Activated CD8-positive, alpha-beta memory T cell treated with anti-CD3 and anti-CD28 coated beads, Interleukin-2, amount 50 U/mL, for 24 hours (primary cell): Measurements from ENCODE around the gene NT5C3A.

ENCODE experiments used
- DNase-seq: peaks from one replicate; pipeline ENCODE4 v3.0.0-alpha.2; 2020; ENCODE audit errors: extremely low read depth

The NT5C3A gene

DNA sequence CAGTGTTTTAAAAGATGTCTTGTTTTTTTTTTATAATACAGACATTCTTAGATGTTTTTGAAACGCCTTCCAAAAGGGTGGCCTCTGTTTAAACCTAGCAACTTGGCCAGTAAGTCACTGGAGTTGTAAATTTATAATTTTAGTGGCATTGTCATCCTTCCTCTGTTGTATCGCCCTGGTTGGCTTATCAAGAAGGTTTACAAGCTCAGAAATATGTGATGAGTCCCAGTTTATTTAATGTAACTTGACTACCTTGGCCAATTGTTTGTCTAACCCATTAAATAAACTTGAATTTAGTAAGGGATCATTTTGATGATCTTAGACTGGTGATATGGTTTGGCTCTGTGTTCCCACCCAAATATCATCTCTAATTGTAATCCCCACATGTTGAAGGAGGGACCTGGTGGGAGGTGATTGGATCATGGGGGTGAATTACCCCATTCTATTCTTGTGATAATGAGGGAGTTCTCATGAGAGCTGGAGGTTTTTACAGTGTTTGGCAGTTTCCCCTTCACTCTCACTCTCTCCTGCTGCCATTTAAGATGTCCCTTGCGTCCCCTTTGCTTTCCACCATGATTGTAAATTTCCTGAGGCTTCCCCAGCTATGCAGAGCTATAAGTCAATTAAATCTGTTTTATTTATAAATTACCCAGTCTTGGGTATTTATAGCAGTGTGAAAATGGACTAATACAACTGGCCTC, 13.4 kb upstream of the NT5C3A start:
- no peak for DNase-seq

- no peak for DNase-seq
These were observed 10.7 kb upstream of the NT5C3A start for GRCh38 chr7:33073243-33073642.

- DNase-seq = no peak
These were observed 9.9 kb upstream of the NT5C3A start for GRCh38 chr7:33072471-33072870.

DNA sequence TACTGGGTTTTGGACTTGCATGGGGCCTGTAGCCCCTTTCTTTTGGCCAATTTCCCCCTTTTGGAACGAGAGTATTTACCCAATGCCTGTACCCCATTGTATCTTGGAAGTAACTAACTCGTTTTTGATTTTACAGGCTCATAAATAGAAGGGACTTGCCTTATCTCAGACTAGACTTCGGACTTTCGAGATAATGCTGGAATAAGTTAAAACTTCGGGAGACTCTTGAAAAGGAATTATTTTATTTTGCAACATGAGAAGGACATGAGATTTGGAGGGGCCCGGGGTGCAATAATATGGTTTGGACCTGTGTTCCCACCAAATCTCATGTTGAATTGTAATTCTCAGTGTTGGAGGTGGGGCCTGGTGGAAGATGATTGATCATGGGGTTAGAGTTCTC, 8.3 kb upstream of the NT5C3A start:
- no peak for DNase-seq

- DNase-seq = no peak
These were observed 7.7 kb upstream of the NT5C3A start for GRCh38 chr7:33070277-33070676.

DNA sequence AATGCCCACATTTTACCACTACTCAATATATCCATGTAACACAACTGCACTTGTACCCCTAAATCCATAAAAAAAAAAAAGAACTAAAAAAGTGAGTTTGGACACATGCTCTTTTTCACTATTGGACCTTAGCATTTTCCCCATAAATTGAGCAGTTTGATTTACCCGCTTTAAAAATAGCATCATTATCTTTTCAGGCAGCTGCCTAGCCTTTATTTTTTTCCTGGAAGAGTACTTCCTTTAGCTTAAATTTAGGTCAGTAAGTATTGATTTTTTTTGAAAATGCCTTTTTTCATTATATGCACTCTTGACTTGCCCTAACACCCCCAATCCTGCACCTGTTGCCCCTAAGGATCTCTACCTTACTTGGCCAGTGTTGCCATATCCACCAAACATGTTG, 5.3 kb upstream of the NT5C3A start:
- no peak for DNase-seq

DNA sequence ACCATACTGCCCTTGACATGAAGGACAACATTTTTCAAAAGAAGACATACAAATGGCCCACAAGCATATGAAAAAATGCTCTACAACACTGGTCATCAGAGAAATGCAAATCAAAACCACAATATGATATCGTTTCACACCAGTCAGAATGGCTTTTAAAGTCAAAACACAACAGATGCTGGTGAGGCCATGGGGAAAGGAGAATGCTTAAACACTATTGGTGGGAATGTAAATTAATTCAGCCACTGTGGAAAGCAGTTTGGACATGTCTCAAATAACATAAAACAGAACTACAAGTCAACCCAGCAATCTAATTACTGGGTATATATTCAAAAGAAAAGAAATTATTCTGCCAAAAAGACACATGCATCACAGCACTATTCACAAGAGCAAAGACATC, 4.2 kb upstream of the NT5C3A start:
- DNase-seq = no peak

DNA sequence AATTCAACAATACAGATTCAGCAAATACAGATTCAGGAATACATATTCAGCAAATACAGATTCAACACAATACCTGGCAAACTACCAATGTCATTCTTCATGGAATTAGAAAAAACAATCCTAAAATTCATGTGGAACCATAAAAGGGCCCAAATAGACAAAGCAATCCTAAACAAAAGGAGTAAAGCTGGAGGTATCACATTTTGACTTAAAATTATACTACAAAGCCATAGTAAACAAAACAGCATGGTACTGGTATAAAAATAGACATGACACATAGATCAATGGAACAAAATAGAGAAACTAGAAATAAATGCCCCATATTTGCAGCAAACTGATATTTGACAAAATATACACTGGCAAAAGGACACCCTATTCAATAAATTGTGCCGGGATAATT, 3.4 kb upstream of the NT5C3A start:
- no peak for DNase-seq

DNA sequence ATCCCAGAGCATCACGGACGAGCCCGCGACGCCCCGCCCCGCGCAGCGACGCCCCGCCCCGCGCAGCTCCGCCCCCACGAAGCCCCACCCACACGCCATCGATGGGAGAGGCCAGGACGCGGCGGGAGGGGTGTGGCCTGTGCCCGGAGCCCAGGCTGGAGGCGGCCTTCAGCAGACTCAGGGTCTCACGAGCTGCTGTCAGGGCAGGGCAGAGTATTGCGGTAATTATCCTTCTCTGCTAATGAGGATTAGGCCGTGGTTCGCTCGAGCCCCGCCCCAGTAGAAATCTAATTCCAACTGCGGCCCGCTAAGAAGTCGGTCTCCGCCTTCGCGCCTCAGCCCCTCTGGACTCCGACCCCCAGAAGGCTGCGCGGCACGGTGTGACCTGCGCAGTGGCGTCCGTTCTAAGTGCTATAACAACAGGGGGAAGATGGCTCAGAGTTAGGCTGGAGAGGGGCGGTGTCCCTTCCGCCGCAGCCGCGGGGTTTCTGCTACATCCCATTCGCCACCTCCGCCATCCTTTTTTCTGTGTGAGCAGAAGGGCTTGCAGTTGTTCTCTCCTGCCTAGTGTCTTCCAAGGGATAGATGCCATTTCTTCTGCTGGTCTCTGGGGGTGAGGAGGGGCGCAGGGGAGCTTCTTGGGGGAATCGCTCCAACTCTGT, 337 bp upstream of the NT5C3A start:
- DNase-seq = peak; percentile 75

- no peak for DNase-seq
These were observed 1.2 kb downstream of the NT5C3A start for GRCh38 chr7:33061282-33061937.

GRCh38 chr7:33059635-33060034, 2.9 kb downstream of the NT5C3A start:
- DNase-seq = no peak

- no peak for DNase-seq
These were observed 7.4 kb downstream of the NT5C3A start for GRCh38 chr7:33055158-33055557.

DNA sequence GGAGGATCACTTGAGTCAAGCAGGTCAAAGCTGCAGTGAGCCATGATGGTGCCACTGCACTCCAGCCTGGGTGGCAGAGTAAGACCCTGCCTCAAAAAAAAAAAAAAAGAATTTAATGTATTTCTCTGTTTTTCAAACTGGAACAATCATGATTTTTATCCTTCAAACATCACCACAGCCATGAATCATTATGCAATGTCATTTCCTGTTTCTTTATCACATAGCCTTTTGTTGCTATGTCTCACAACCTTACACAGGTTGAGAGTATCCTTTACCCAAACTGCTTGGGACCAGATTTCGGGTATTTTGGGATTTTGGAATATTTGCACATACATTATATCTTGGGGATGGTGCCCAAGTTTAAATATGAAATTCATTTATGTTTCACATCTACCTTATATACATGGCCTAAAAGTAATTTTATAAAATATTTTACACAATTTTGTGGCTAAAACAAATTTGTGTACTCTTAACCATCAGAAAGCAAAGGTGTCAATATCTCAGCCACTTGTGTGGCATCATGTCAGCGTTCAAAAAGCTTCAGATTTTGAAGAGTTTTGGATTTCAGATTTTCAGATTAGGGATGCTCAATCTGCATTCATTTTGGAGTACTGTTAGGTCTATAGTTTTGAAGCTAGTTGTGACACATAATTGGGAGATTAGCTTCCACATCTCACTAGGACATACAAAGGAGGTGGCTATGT, 8.2 kb downstream of the NT5C3A start:
- DNase-seq = no peak

DNA sequence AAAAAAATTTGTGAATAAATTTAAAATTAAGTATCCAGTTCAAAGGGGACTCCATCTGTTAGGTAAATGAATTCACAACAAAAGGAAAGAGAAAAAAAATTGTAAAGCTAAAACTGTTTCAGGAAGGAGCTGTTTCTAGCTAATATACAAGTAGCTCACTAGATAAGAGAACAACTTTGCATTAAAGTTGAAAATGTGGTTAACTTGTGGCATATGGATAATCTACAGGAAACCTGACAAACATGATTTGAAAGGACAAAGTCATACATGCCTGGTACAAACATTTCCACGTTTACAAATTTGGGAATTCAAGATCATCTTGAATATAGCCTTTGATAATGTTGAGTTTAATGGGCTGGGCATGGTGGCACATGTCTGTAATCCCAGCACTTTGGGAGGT, 8.9 kb downstream of the NT5C3A start:
- no peak for DNase-seq

GRCh38 chr7:33050535-33051318, 11.8 kb downstream of the NT5C3A start:
- no peak for DNase-seq

- no peak for DNase-seq
These were observed 13.9 kb downstream of the NT5C3A start for GRCh38 chr7:33048704-33049103.

- no peak for DNase-seq
These were observed 14.3 kb downstream of the NT5C3A start for GRCh38 chr7:33048257-33048656.

GRCh38 chr7:33044986-33045385, 17.6 kb downstream of the NT5C3A start:
- DNase-seq = no peak

DNA sequence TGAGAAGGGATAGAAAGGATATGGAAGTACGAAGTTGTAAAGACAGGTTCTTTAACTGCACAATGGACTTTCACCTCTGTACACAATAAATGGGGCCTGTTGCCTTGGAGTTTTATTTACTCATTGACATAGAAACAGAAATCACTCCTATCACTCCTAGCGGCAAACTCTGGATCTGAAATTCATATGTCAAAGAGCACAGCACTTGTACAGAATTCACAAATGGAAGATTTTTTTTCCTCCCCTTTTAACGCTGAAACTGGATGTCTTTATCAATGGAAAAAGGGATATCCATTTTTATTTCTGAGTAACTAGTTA, 18.2 kb downstream of the NT5C3A start:
- no peak for DNase-seq

- no peak for DNase-seq
These were observed 18.8 kb downstream of the NT5C3A start for GRCh38 chr7:33043501-33044400.
